Neural crest cell (in vitro differentiated cells): ENCODE data around the gene MTSS2. TPM values are rescaled to one million over a fixed set of nuclear protein-coding genes. Genes with fewer than 3 reads are reported as not detected.
A peak's percentile ranks its signal among the peaks of the same experiment; 100 is the strongest.

ENCODE experiments used
- DNase-seq: peaks from one replicate; pipeline ENCODE4 v3.0.0; 2021; ENCODE audit warnings: low read depth, mixed read lengths, low spot score
- H3K27ac Mint-ChIP-seq: one replicate; pipeline ENCODE4 v1.8.0; 2021; ENCODE audit warnings: mild to moderate bottlenecking, mixed read lengths; ENCODE audit not compliant: unreplicated experiment
- H3K27me3 Mint-ChIP-seq: 2 replicates; pipeline ENCODE4 v1.8.0; 2021; ENCODE audit warnings: low read depth, mild to moderate bottlenecking, mixed read lengths
- H3K36me3 Mint-ChIP-seq: 2 replicates; pipeline ENCODE4 v1.8.0; 2021; ENCODE audit warnings: low read depth, mild to moderate bottlenecking, mixed read lengths
- H3K4me1 Mint-ChIP-seq: 2 replicates; pipeline ENCODE4 v1.8.0; 2021; ENCODE audit warnings: mixed read lengths
- H3K4me3 Mint-ChIP-seq: one replicate; pipeline ENCODE4 v1.8.0; 2021; ENCODE audit warnings: mild to moderate bottlenecking, mixed read lengths
- H3K9me3 Mint-ChIP-seq: 2 replicates; pipeline ENCODE4 v1.8.0; 2021; ENCODE audit warnings: mixed read lengths
- CTCF ChIP-seq: fragments of 200-600 bp; sonication (generic); conservative IDR thresholded peaks from 2 replicates; pipeline ENCODE4 v1.5.0; 2021; ENCODE audit warnings: antibody characterized with exemption, mild to moderate bottlenecking
- total RNA-seq: library from RNA; stranded (reverse); gene quantifications from 2 replicates; pipeline ENCODE4 v1.2.1, GENCODE V29; 2021

Gene MTSS2
- total RNA-seq, 1 donor from 2014 or later, result 93.3 TPM

GRCh38 chr16:70720425-70721201 is 34.8 kb upstream of the MTSS2 start:
- Mint-ChIP-seq H3K4me1 (peaks cover 9% of the 10 kb centered on the region), H3K27me3 (no peaks in the 10 kb centered on the region), H3K36me3 (peaks cover 24% of the 10 kb centered on the region), H3K27ac (peak overlapping the region; percentile 50), H3K4me3 (no peak overlapping the region), H3K9me3 (peaks cover 9% of the 10 kb centered on the region)
- TF ChIP-seq CTCF, result no peak
- DNase-seq, result no peak

DNA sequence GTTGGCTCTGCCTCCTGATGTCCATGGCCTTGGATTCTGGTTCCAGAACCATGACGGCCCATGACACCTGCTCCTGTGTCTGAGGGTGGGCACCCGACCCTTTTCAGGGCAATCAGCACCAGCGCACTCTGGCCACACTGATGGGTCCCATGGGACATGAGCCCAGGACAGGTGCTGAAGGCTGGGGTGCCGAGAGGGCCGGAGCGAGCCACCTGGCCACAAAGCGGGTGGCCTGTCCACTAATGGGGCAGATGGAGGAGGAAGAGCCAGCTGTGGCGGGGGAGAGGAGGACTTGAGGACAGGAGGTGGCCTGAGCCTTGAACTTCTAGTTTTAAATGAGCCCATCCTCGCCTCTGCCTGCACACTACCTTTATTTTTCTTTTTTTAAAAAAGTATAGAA is 31.2 kb upstream of the MTSS2 start:
- Mint-ChIP-seq H3K4me3 (no peak overlapping the region), H3K4me1 (peaks cover 9% of the 10 kb centered on the region), H3K27ac (no peak overlapping the region), H3K36me3 (peaks cover 24% of the 10 kb centered on the region), H3K27me3 (no peaks in the 10 kb centered on the region), H3K9me3 (peaks cover 9% of the 10 kb centered on the region)
- DNase-seq, result no peak
- no peak for TF ChIP-seq CTCF

DNA sequence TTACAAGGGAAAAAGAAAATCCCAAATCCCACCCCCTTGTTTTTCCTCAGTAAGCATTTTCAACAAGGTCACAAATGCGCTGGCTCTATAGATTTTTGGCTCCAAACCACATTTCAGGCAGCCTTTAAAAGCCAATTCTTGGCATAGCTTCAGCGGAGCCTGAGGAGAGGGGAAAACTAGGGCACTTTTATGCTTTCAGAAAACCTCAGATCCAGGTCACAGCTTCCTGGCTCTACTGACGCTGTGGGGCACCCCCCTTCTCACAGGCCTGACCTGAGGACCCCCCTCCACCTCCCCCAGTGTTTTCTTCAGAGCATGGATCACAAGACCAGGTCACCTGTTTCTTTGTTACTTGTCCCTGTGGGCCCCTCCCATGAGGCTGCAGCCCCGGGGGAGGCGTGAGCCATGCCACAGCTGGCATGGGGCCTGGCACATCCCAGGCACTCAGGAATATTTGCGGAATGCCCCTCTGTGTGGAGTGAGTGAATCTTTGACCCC is 30.1 kb upstream of the MTSS2 start:
- Mint-ChIP-seq H3K9me3 (peaks cover 9% of the 10 kb centered on the region), H3K36me3 (peaks cover 19% of the 10 kb centered on the region), H3K27me3 (no peaks in the 10 kb centered on the region), H3K4me1 (peaks cover 14% of the 10 kb centered on the region), H3K4me3 (no peak overlapping the region), H3K27ac (no peak overlapping the region)
- no peak for DNase-seq
- no peak for TF ChIP-seq CTCF

DNA sequence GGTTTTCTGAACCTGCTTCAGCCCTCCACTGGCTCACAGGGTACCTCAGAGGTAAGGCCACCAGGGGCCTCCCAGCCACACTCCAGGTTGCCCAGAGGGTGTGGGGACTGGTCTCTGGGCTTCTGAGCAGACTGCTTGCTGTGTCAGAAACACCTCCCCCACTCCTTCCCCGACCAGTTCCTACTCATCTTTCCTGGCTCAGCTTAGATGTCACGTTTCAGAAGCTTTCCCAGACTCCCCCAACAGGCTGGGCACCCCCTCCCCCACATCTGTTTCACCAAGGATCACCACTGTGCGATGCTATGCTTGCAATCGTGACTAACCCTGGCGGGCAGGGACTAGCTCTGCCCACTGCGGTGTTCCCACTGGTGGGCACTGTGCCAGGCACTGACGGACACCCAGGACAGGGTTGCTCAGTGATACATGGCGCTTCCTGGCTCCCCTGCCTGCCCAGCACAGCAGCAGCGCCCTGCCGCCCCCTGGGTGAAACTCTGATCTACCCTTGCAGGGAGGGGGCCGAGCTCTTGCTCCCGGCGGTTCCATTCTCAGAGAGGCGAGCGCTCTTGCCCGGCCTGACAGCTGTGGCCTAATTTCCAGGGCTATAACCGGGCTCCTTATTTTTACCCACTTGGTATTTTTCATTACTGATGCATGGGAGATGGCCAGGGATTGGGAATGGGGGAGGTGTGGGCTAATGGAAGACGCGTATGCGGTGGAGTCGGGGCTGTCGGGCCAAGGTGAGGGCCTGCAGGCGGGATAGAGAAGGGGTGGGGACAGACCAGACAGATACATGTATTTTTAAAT is 29.4 kb upstream of the MTSS2 start:
- Mint-ChIP-seq H3K27ac (no peak overlapping the region), H3K4me3 (no peak overlapping the region), H3K4me1 (peaks cover 14% of the 10 kb centered on the region), H3K27me3 (no peaks in the 10 kb centered on the region), H3K36me3 (peaks cover 13% of the 10 kb centered on the region), H3K9me3 (peaks cover 9% of the 10 kb centered on the region)
- DNase-seq, result no peak
- TF ChIP-seq CTCF, result no peak

- no peaks in the 10 kb centered on the region for H3K27me3 Mint-ChIP-seq
- TF ChIP-seq CTCF, result no peak
- H3K9me3 Mint-ChIP-seq, result peaks cover 6% of the 10 kb centered on the region
- DNase-seq, result no peak
- H3K27ac Mint-ChIP-seq, result no peak overlapping the region
- peaks cover 14% of the 10 kb centered on the region for H3K4me1 Mint-ChIP-seq
- no peak overlapping the region for H3K4me3 Mint-ChIP-seq
- peaks cover 6% of the 10 kb centered on the region for H3K36me3 Mint-ChIP-seq
Observed at GRCh38 chr16:70714581-70715054, 28.8 kb upstream of the MTSS2 start.
